ENCODE data around the gene APOBEC3F.

Gene APOBEC3F

DNA sequence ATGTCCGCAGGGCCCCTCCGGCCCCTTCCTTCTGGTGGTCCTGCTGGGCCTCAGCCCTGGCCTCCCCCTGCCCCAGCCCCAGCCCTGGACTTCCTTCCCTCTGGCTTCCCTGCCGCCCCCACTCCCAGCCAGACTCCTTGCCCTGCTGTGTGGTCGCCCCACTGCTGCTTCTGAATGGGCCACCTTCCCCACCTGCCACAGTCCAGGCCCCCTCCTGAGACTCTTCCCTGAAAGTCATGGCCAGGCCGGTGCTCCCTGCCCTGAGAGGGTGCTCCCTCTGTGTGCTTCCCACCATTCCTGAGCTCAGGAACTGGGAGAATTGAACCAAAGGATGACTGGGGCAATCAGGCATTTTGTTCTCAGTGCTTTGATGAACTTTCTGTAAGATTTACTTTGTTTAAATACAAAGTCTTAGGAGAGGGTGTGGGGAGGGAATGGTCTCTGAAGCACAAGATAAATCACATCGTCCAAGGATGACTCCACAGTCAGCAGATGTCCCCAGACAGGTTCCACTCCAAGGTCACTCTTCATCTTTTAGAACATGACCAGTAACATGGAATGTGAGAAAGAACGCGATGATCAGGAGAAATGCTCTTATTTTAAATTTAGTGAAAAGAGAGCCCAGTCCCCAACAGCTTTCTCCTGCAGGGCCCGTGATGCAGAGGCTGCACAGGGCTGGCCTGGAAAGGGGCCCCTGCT is 19.0 kb upstream of the APOBEC3F start:
- DNase-seq (ENCODE audit: low read depth in 2 of 2), result no peak
- H3K4me3 ChIP-seq (replicated peaks in 1 of 2; ENCODE audit: low read depth in 2 of 2, low read length in 2 of 2), result peak overlapping the region; percentile 27 to 46
- TF ChIP-seq, protein P1, sequence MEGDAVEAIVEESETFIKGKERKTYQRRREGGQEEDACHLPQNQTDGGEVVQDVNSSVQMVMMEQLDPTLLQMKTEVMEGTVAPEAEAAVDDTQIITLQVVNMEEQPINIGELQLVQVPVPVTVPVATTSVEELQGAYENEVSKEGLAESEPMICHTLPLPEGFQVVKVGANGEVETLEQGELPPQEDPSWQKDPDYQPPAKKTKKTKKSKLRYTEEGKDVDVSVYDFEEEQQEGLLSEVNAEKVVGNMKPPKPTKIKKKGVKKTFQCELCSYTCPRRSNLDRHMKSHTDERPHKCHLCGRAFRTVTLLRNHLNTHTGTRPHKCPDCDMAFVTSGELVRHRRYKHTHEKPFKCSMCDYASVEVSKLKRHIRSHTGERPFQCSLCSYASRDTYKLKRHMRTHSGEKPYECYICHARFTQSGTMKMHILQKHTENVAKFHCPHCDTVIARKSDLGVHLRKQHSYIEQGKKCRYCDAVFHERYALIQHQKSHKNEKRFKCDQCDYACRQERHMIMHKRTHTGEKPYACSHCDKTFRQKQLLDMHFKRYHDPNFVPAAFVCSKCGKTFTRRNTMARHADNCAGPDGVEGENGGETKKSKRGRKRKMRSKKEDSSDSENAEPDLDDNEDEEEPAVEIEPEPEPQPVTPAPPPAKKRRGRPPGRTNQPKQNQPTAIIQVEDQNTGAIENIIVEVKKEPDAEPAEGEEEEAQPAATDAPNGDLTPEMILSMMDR (IDR thresholded peaks at IDR 0.05; ENCODE audit: low read depth, low read length), result no peak

DNA sequence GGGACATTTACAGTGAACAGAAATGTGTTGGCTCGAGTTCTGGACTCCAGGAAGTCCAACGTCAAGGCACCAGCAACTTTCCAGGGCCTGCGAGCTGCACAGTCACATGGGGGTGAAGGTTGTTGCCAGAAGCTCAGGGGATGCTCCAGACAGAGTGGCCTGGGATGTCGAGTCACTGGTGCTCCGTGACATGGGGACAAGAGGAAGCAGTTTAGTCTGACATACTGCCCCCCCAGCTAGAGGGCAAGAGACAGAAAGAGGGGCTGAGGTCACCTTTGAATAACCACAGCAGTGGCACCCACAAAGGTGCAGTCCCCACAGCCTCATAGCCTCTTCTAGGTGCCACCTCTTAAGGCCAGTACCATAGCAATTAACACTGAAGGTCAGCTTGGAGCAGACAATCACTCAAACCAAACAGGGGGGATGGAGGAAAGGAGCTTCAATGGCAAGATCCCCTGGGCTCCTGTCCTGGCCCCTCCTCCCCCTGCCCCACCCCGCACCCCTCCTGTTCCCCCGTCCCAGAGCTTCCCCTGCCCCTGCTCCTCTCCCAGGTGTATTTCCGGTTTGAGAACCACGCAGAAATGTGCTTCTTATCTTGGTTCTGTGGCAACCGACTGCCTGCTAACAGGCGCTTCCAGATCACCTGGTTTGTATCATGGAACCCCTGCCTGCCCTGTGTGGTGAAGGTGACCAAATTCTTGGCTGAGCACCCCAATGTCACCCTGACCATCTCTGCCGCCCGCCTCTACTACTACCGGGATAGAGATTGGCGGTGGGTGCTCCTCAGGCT is 15.9 kb upstream of the APOBEC3F start:
- TF ChIP-seq, protein P1 (IDR thresholded peaks at IDR 0.05; ENCODE audit: low read depth, low read length), result no peak
- H3K4me3 ChIP-seq (replicated peaks in 1 of 2; ENCODE audit: low read depth in 2 of 2, low read length in 2 of 2), result no peak overlapping the region
- no peak for DNase-seq (ENCODE audit: low read depth in 2 of 2)

DNA sequence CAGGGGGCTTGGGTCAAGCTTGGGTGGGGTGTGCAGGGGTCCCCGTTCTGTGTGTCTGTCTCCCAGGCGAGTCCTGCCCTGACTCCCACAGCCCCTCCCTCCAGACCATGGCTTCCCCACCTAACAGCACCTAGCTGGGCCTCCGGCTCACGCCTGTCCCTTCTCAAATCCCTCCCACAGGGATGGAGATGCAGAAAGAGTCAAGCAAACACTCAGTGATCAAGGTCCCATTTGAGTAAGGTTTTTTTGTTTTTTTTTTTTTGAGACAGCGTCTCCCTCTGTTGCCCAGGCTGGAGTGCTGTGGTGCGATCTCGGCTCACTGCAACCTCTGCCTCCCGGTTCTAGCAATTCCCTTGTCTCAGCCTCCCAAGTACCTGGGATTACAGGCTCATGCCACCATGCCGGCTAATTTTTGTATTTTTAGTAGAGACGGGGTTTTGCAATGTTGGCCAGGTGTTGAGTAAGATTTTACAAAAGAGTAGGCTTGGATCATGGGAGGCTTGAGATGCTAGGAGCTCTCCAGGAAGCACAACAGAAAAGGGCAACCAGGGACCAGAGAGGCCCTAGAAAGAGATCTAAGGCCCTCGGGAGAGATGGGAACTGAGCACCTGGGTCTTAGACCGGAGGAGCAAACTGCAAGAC is 14.0 kb upstream of the APOBEC3F start:
- DNase-seq (ENCODE audit: low read depth in 2 of 2), result no peak
- H3K4me3 ChIP-seq (replicated peaks in 1 of 2; ENCODE audit: low read depth in 2 of 2, low read length in 2 of 2), result no peak overlapping the region
- TF ChIP-seq, protein P1 (IDR thresholded peaks at IDR 0.05; ENCODE audit: low read depth, low read length), result no peak

DNA sequence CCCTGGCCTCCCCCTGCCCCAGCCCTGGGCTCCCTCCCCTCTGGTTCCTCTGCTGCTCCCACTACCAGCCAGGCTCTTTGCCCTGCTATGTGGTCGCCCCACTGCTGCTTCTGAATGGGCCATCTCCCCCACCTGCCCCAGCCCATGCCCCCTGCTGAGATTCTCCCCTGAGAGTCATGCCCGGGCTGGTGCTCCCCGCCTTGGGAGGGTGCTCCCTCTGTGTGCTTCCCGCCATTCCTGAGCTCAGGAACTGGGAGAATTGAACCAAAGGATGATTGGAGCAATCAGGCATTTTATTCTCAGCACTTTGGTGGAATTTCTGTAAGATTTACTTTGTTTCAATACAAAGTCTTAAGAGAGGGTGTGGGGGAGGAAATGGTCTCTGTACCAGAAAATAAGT is 12.9 kb upstream of the APOBEC3F start:
- TF ChIP-seq, protein P1 (IDR thresholded peaks at IDR 0.05; ENCODE audit: low read depth, low read length), result no peak
- DNase-seq (ENCODE audit: low read depth in 2 of 2), result no peak
- no peak overlapping the region for H3K4me3 ChIP-seq (replicated peaks in 1 of 2; ENCODE audit: low read depth in 2 of 2, low read length in 2 of 2)

DNA sequence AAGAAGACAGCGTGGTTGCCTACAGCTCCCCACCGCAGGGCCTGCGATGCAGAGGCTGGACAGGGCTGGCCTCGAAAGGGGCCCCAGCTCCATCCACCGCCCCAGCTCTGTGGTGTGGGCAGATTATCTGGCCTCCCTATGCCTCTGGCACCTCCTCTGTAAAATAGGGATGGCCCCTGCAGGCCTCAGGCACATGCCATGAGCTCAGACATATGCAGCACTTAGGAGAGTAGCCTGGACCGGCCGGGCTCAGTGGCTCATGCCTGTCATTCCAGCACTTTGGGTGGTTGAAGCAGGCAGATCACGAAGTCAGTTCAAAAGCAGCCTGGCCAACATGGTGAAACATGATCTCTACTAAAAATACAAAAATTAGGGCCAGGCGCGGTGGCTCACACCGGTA is 12.4 kb upstream of the APOBEC3F start:
- no peak for DNase-seq (ENCODE audit: low read depth in 2 of 2)
- H3K4me3 ChIP-seq (replicated peaks in 1 of 2; ENCODE audit: low read depth in 2 of 2, low read length in 2 of 2), result no peak overlapping the region

DNA sequence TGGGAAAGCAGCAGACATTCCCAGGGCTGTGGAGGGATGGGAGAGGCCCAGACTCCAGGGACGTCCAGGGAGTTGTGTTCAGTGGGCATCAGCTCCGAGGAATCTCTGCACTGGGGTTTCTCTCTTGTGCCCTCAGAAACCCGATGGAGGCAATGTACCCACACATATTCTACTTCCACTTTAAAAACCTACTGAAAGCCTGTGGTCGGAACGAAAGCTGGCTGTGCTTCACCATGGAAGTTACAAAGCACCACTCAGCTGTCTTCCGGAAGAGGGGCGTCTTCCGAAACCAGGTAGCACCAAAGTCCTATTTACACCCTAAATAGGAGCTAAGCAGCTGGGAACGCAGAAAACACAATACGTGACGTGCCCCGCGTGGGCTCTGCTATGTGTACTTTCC is 11.4 kb upstream of the APOBEC3F start:
- TF ChIP-seq, protein P1 (IDR thresholded peaks at IDR 0.05; ENCODE audit: low read depth, low read length), result no peak
- H3K4me3 ChIP-seq (replicated peaks in 1 of 2; ENCODE audit: low read depth in 2 of 2, low read length in 2 of 2), result no peak overlapping the region
- DNase-seq (ENCODE audit: low read depth in 2 of 2), result no peak

More for the DNA sequence above, 12.4 kb upstream of the APOBEC3F start:
- TF ChIP-seq, protein P1 (IDR thresholded peaks at IDR 0.05; ENCODE audit: low read depth, low read length), result no peak
